Smooth muscle cell of bladder (primary cell): ENCODE measurements around the gene GPR180. TPM values are rescaled to one million over a fixed set of nuclear protein-coding genes. Genes with fewer than 3 reads are reported as not detected.

Source experiments
- total RNA-seq: library from RNA; depleted of rRNA; stranded (reverse); fragments of >200 nt; gene quantifications from 2 replicates; pipeline ENCODE4 v1.2.3, GENCODE V29; 2014

Gene GPR180
- 8.5 and 8.7 TPM in 2 replicates for total RNA-seq

GRCh38 chr13:94601446-94602431, at the start of gene GPR180:
Gene GPR180 (plus strand): TSS chr13:94601857. CDS start chr13:94601928, 71 bp downstream.

GRCh38 chr13:94595950-94596574, 5.6 kb upstream of the GPR180 start, which contains the start of gene TGDS:
Gene TGDS (minus strand): TSS chr13:94596152. CDS start chr13:94596136, 16 bp downstream.

Other genes starting within 250 kb of the GPR180 start
- gene DCT, start 122.2 kb upstream of the GPR180 start, total RNA-seq: under 0.01 and 0.09 TPM in 2 replicates
- 10.1 and 12.7 TPM in 2 replicates for gene TGDS, start 5.7 kb upstream of the GPR180 start, total RNA-seq
- not detected in 2 replicates for gene SOX21, start 110.7 kb downstream of the GPR180 start, total RNA-seq